T-helper 22 cell (primary cell): Measurements from ENCODE around the gene MRPL24.
A peak's percentile ranks its signal among the peaks of the same experiment; 100 is the strongest.

Experiments used
- DNase-seq: peaks from one replicate; pipeline ENCODE4 v3.0.0-alpha.2; 2020; ENCODE audit warnings: low read depth

MRPL24 gene

GRCh38 chr1:156743367-156744302 is 2.7 kb upstream of the MRPL24 start:
- DNase-seq, result no peak

- no peak for DNase-seq
These were observed 1.9 kb upstream of the MRPL24 start for GRCh38 chr1:156742801-156743200.

GRCh38 chr1:156742017-156742416 is 1.1 kb upstream of the MRPL24 start:
- DNase-seq, result no peak

- no peak for DNase-seq
These were observed 644 bp upstream of the MRPL24 start for GRCh38 chr1:156741481-156741983.

GRCh38 chr1:156740237-156740740 is 599 bp downstream of the MRPL24 start:
- DNase-seq, result no peak

GRCh38 chr1:156738916-156739315 is 2.0 kb downstream of the MRPL24 start:
- DNase-seq, result no peak

GRCh38 chr1:156738407-156738806 is 2.5 kb downstream of the MRPL24 start:
- DNase-seq, result no peak

- no peak for DNase-seq
These were observed 6.8 kb downstream of the MRPL24 start for GRCh38 chr1:156733989-156734584.

GRCh38 chr1:156728599-156729462 is 12.1 kb downstream of the MRPL24 start, which contains the start of gene ISG20L2:
TSS of gene ISG20L2 (minus strand) at chr1:156728766. CDS start at chr1:156727652, 1,114 bp downstream.
- DNase-seq, result peak; percentile 95

GRCh38 chr1:156727926-156728598 is 12.8 kb downstream of the MRPL24 start, which contains the start of gene METTL25B:
TSS of gene METTL25B (plus strand) at chr1:156728469. CDS start at chr1:156729105, 636 bp downstream.
- peak; percentile 60 for DNase-seq

- DNase-seq, result no peak
These were observed 13.4 kb downstream of the MRPL24 start for GRCh38 chr1:156727492-156727891.

GRCh38 chr1:156726549-156727226 is 14.2 kb downstream of the MRPL24 start:
- no peak for DNase-seq

- peak; percentile 54 for DNase-seq
These were observed 15.1 kb downstream of the MRPL24 start for GRCh38 chr1:156725683-156726280.

GRCh38 chr1:156721535-156721934 is 19.4 kb downstream of the MRPL24 start:
- DNase-seq, result no peak

- no peak for DNase-seq
These were observed 19.8 kb downstream of the MRPL24 start for GRCh38 chr1:156721131-156721530.

GRCh38 chr1:156717351-156717750 is 23.5 kb downstream of the MRPL24 start:
- DNase-seq, result no peak

GRCh38 chr1:156714830-156715229 is 26.1 kb downstream of the MRPL24 start:
- DNase-seq, result no peak

GRCh38 chr1:156712626-156713025 is 28.3 kb downstream of the MRPL24 start:
- no peak for DNase-seq

GRCh38 chr1:156711011-156711817 is 29.7 kb downstream of the MRPL24 start:
- no peak for DNase-seq
